HepG2 (cell line): Measurements from ENCODE around the gene CCDC8. TPM values are rescaled to one million over a fixed set of nuclear protein-coding genes. Genes with fewer than 3 reads are reported as not detected.

Experiments
- HIVEP1 ChIP-seq: sonication (generic); formaldehyde crosslinking; IDR thresholded peaks from 2 replicates; pipeline ENCODE4 v1.4.0; 2020; ENCODE audit warnings: mild to moderate bottlenecking, missing genetic modification reagents
- IRF9 ChIP-seq: sonication (generic); formaldehyde crosslinking; IDR thresholded peaks from 2 replicates; pipeline ENCODE4 v1.8.0; 2022; ENCODE audit warnings: missing genetic modification reagents, mild to moderate bottlenecking, borderline replicate concordance
- ISX ChIP-seq: sonication (generic); formaldehyde crosslinking; conservative IDR thresholded peaks from 2 replicates; pipeline ENCODE4 v1.5.0; 2020; ENCODE audit warnings: missing genetic modification reagents
- JUN ChIP-seq: sonication (generic); formaldehyde crosslinking; IDR thresholded peaks from 2 replicates; pipeline ENCODE4 v1.4.0; 2020; ENCODE audit warnings: mild to moderate bottlenecking, missing genetic modification reagents
- PHF8 ChIP-seq: sonication (generic); formaldehyde crosslinking; IDR thresholded peaks from 2 replicates; pipeline ENCODE4 v1.5.0; 2020; ENCODE audit warnings: missing genetic modification reagents
- POGZ ChIP-seq: sonication (generic); formaldehyde crosslinking; IDR thresholded peaks from 2 replicates; pipeline ENCODE4 v1.4.0; 2020; ENCODE audit warnings: mild to moderate bottlenecking, missing genetic modification reagents
- PREB ChIP-seq: sonication (generic); formaldehyde crosslinking; IDR thresholded peaks from 2 replicates; pipeline ENCODE4 v1.4.0; 2020; ENCODE audit warnings: missing genetic modification reagents
- RNF219 ChIP-seq: sonication (generic); formaldehyde crosslinking; IDR thresholded peaks from 2 replicates; pipeline ENCODE4 v1.5.0; 2020; ENCODE audit warnings: mild to moderate bottlenecking, missing genetic modification reagents
- RXRA ChIP-seq: sonication (generic); formaldehyde crosslinking; IDR thresholded peaks from 2 replicates; pipeline ENCODE4 v1.5.1; 2020; ENCODE audit warnings: missing genetic modification reagents
- TRIM24 ChIP-seq: sonication (generic); formaldehyde crosslinking; IDR thresholded peaks from 2 replicates; pipeline ENCODE4 v1.8.0; 2022; ENCODE audit warnings: mild to moderate bottlenecking, missing genetic modification reagents
- YEATS2 ChIP-seq: sonication (generic); formaldehyde crosslinking; IDR thresholded peaks from 2 replicates; pipeline ENCODE4 v1.4.0; 2020; ENCODE audit warnings: missing genetic modification reagents, borderline replicate concordance
- ZFP90 ChIP-seq: sonication (generic); formaldehyde crosslinking; IDR thresholded peaks from 2 replicates; pipeline ENCODE4 v1.8.0; 2022; ENCODE audit warnings: missing genetic modification reagents, mild to moderate bottlenecking, inconsistent platforms, borderline replicate concordance
- ZNF446 ChIP-seq: sonication (generic); formaldehyde crosslinking; IDR thresholded peaks from 2 replicates; pipeline ENCODE4 v1.5.0; 2020; ENCODE audit warnings: mild to moderate bottlenecking, missing genetic modification reagents
- ZNF607 ChIP-seq: sonication (generic); formaldehyde crosslinking; IDR thresholded peaks from 2 replicates; pipeline ENCODE4 v1.5.1; 2020; ENCODE audit warnings: missing genetic modification reagents, mild to moderate bottlenecking, borderline replicate concordance
- ZSCAN25 ChIP-seq: sonication (generic); formaldehyde crosslinking; IDR thresholded peaks from 2 replicates; pipeline ENCODE4 v1.8.0; 2022; ENCODE audit warnings: mild to moderate bottlenecking, missing genetic modification reagents
- polyA plus RNA-seq, 8 experiments: library from polyadenylated mRNA; depleted of rRNA in 3 of 8; stranded (reverse) in 7 of 8; unstranded in 1 of 8; fragments of >200 nt; fragmentation: Illumina TruSeq in 4 of 8; extraction: Trizol in 4 of 8; gene quantifications; 2 replicates each; pipeline versions ENCODE4 v1.2.1 to v1.2.3, GENCODE V29; 2011 to 2016; ENCODE audit warnings: low read depth in 4 of 8, missing spikeins in 1 of 8, mixed read lengths in 1 of 8; ENCODE audit not compliant: insufficient read depth in 1 of 8
- total RNA-seq, 5 experiments: library from RNA; depleted of rRNA; stranded (reverse); fragments of >200 nt; fragmentation: Illumina TruSeq; extraction: Trizol; gene quantifications; 2 replicates each; pipeline ENCODE4 v1.2.3, GENCODE V29; 2016; ENCODE audit warnings: low read depth in 1 of 5
- TF ChIP-seq, protein P1 (sequence below): sonication (generic); formaldehyde crosslinking; IDR thresholded peaks from 2 replicates; pipeline ENCODE4 v1.4.0; 2020; ENCODE audit warnings: mild to moderate bottlenecking, missing genetic modification reagents
- TF ChIP-seq, protein P2 (sequence below), 2 experiments: sonication (generic) in 1 of 2; formaldehyde crosslinking in 1 of 2; IDR thresholded peaks; 2 replicates each; pipeline versions ENCODE4 v1.4.0 to v1.6.1; 2018 to 2020; ENCODE audit warnings: missing genetic modification reagents in 2 of 2, borderline replicate concordance in 1 of 2, low read depth in 1 of 2, mild to moderate bottlenecking in 1 of 2, missing biosample characterization in 1 of 2

The CCDC8 gene
- total and polyA plus RNA-seq, 2 of the 13 experiments (the other 11 are each of a cell fraction or from before 2014, with no cell fraction given), result 0.04 TPM; not detected in 1

DNA sequence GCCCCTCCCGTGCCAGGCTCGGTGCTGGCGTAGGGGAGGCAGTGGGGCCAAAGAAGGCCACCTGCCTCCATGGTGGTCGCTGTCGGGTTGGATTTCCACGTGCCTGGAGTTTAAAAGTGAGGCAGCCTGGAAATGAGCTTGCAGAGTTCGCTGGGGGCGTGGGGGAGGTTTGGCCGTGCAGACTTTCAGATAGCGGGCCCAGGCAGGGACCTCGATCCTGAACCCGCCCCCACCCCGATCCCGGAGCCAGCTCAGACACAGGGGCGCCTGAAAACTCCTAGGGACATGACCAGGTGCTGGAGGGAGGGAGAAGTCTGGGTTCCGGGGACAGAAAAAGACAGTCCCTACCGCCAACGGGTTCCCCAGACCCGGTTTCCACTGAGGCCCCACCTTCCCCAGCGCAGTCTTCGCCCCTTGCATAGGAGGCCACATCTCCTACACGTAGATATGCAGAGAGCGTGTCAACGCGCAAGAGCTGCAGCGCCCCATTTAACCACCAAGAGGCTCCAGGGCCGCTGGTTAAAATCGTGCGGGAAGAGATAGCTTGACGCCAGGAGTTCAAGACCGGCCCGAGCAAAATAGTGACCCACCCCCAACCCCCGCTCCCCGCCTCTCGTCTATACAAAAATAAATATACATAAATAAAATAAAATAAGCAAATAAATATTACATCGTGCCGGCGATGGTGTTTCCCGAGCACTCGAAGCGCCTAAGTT is 8.5 kb downstream of the CCDC8 start (continued):
- TF ChIP-seq, protein P1, sequence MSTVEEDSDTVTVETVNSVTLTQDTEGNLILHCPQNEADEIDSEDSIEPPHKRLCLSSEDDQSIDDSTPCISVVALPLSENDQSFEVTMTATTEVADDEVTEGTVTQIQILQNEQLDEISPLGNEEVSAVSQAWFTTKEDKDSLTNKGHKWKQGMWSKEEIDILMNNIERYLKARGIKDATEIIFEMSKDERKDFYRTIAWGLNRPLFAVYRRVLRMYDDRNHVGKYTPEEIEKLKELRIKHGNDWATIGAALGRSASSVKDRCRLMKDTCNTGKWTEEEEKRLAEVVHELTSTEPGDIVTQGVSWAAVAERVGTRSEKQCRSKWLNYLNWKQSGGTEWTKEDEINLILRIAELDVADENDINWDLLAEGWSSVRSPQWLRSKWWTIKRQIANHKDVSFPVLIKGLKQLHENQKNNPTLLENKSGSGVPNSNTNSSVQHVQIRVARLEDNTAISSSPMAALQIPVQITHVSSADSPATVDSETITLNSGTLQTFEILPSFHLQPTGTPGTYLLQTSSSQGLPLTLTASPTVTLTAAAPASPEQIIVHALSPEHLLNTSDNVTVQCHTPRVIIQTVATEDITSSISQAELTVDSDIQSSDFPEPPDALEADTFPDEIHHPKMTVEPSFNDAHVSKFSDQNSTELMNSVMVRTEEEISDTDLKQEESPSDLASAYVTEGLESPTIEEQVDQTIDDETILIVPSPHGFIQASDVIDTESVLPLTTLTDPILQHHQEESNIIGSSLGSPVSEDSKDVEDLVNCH (CRISPR knock-in tag), result 0 out of 2 replicates have a peak, but pooled peaks have one; percentile 46
- TF ChIP-seq POGZ (CRISPR knock-in tag) (0 out of 2 replicates have a peak, but pooled peaks have one; percentile 17), PREB (no peak), PHF8 (CRISPR knock-in tag) (peak; percentile 60), ZSCAN25 (no peak), ZNF607 (no peak), TRIM24 (CRISPR knock-in tag) (no peak), ISX (0 out of 2 replicates have a peak, but pooled peaks have one; percentile 14), JUN (no peak), ZNF446 (no peak), ZFP90 (CRISPR knock-in tag) (peak; percentile 25; the same call in 1 of the 2 replicates), IRF9 (CRISPR knock-in tag) (no peak), RNF219 (CRISPR knock-in tag) (no peak), RXRA (0 out of 2 replicates have a peak, but pooled peaks have one; percentile 15), YEATS2 (CRISPR knock-in tag) (0 out of 2 replicates have a peak, but pooled peaks have one; percentile 0), HIVEP1 (CRISPR knock-in tag) (0 out of 2 replicates have a peak, but pooled peaks have one; percentile 23)
- TF ChIP-seq, protein P2, sequence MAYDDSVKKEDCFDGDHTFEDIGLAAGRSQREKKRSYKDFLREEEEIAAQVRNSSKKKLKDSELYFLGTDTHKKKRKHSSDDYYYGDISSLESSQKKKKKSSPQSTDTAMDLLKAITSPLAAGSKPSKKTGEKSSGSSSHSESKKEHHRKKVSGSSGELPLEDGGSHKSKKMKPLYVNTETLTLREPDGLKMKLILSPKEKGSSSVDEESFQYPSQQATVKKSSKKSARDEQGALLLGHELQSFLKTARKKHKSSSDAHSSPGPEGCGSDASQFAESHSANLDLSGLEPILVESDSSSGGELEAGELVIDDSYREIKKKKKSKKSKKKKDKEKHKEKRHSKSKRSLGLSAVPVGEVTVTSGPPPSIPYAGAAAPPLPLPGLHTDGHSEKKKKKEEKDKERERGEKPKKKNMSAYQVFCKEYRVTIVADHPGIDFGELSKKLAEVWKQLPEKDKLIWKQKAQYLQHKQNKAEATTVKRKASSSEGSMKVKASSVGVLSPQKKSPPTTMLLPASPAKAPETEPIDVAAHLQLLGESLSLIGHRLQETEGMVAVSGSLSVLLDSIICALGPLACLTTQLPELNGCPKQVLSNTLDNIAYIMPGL (CRISPR knock-in tag; IDR thresholded peaks at IDR 0.05; ENCODE audit: borderline replicate concordance in 1 of 2, low read depth in 1 of 2), result peak in 1 of 2 experiments; percentile 7; a peak in 1 of 4 replicates
